ENCODE results near the gene PLCG2.
"Not testable (repeated sequence)": the region's sequence is repeated elsewhere in the genome, so short reads cannot be mapped to it uniquely, and the experiment has no call there.

The PLCG2 gene

DNA sequence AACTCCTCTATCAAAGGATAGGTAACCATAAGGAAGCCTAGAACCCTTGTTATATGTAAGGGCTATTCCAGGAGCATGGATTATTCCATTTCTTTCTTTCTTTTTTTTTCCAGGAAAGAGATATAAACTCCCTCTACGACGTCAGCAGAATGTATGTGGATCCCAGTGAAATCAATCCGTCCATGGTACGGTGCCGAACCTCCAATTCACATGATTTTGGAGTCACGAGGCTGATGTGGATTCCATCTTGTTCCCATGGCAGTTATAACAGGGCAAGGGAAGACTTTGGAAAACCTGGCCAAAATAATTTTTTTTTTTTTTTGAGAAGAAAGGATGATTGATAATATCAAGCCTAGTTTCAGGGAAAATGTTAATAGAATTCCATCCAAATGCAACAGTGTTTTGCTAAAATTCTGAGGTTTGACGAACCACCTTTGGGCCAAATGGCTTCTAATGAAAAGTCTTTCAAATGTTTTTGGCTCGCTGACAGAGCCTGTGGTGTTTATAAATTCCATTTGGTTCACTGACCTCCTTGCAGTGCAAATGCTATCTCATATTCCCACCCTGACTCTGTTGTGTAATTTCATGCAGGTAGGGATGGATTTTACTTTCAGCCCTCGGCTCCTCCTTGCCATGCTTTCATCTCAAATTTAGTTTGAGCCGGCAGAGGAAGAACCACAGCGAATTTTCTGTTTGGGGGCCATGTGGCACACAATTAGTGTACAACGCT lies 142.2 kb downstream of the PLCG2 start:
- no peak for FAIRE-seq

DNA sequence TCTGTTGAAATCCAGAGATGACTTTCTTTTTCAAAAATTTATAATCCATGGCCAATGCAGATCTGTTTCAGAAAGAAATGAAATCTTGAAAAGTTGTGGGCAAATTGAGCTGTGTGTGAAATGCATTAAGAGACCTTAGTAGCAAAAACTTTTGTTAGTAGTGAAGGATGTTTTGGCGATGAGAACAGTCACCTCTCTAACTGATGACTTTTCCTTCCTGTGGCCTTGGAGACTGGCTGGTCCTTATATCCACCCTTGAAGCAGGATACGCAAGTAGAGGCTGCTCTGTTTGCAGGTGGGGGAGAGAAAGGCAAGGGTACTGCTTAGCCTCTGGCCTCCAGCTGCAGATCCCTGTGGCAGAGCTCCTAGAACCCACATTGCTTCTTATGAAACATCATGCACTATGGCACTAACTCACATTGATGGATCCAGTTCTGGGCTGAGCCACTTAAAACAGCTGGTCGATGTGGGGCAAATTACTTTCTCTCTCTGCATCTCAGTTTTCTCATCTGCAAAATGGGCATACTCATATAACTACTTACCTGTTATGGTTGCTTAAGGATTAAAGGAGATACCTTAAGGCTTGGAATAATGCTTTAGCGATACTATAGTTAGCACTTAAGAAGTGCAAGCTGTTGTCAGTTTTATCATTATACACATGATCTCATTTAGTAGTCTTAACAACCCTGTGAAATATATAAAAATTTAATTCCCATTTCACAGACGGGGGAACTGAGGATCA lies 142.9 kb downstream of the PLCG2 start:
- no peak for FAIRE-seq

DNA sequence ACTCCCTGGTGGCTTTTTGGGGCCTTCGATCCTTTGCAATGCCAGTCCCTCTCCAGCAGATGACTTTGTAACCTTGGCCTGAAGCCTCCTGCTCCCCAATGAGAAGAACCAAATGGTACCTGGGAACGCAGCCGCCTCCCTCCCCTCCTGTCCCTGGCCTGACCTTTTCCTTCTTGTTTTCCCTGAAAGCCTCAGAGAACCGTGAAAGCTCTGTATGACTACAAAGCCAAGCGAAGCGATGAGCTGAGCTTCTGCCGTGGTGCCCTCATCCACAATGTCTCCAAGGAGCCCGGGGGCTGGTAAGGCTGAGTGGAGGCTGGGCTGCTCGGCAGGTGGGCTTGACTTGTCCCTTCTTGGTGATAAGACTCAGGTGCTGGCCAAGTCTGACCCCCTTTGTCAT lies 144.2 kb downstream of the PLCG2 start:
- no peak for FAIRE-seq

DNA sequence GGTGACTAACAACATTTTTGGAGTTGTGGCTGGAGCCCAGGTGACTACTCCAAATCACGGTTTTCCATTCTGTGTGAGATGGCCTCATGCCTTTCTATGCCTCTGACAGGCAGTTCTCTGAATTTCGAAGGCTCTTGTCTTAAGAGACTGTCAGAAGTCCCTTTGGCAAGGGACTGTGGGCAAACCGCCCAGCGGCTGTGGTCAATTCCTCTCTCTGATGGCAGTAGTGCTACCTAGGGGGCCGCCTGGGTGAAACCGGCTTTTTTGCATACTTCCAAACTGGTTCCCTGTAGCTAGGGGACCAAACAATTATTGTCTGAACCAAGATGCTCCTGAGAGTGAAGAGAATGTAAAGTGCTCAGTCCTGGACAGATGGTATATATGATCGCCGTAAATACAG lies 145.9 kb downstream of the PLCG2 start:
- FAIRE-seq, result no peak

DNA sequence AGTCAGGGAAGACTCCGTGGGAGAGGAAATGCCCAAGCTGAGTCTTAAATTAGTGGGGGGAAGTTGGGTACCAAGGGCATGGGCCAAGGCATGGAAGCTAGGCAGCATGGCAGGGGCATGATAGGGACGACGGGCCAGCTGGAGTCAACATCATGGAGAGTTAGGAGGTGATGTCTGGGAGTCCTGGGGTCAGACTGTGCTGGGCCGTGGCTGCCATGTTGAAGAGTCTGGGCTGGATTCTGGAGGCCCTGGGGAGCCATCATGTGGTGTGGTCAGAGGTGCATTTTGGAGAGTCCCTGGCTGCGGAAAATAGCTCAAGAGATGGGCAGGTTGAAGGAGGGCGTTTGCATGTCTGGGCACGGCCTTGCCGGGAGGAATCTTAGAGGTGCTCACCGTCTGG lies 146.9 kb downstream of the PLCG2 start:
- FAIRE-seq, result no peak

DNA sequence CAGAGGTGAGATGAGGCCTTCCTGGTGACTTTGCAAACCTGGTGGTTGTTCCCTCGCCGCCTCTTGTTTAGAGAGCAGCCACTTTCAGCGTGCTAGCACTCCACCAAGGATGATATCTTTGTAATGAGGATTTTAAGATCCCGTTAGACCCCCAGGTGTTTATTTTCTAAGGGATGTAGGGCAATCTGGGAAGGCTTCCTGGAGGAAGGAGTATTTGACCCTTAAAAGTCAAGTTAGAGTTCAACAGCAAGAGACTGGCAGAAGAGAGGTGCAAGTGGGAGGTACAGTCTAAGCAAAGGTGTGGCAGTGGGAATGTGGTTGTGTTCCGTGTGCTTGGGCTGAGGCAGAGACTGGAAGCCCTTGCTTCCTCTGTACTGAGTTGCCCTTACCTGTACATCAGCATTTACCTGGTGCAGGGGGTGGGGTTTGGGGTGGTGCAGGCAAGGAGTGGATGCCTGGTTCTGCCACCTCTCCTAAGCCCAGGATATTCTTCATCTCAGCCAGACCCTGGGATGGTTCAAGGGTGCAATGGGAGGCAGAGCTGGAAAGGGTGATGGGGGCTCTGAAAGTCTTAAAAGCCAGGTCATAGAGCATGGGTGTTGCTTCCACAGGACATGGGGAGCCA lies 148.6 kb downstream of the PLCG2 start:
- FAIRE-seq, result no peak

DNA sequence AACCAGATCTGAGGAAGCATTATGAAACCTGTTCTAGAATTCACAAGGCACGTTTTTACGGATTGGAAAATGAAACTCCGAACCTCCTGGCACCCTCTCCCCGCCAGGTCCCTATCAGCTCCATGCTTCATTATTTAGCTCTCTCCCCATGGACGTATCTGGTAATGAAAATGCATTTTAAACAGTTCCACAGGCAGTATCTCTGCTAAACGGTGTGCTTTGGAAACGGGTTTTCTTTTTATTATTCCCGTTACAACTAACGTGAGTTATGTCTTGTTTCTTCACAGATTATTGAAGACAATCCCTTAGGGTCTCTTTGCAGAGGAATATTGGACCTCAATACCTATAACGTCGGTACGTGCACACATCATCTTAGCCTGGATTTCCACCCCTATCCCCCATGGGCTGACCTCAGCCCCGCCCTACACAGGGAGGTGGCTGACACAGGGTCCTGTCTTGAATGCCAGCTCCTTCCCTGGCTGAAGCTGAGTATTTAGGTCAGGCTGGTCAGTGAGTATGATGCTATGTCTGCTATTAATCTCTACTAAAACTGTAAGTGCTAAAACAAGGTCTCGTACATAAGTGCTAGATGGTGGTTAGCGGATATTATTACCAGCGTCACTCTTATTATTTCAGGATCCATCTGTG lies 149.3 kb downstream of the PLCG2 start:
- FAIRE-seq, result no peak

DNA sequence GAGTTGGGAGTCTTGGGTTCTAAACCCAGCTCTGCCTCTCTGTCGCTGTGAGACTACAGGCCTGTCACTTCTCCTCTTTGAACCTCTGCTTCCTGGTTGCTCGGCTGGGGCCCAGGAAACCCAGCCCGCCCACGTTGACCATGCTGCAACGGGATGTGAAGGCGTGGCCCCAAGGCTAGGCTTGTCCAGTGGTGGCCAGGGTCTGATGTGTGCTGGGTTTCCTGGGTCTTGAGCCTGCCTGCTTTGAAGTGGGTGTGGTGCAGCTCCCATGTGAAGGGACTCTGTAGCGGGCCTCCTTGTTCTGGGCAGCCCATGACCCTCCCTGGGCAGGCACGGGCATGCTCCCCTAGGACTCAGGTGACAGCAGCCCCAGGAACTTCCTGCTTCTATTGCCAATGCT lies 149.9 kb downstream of the PLCG2 start:
- no peak for FAIRE-seq

DNA sequence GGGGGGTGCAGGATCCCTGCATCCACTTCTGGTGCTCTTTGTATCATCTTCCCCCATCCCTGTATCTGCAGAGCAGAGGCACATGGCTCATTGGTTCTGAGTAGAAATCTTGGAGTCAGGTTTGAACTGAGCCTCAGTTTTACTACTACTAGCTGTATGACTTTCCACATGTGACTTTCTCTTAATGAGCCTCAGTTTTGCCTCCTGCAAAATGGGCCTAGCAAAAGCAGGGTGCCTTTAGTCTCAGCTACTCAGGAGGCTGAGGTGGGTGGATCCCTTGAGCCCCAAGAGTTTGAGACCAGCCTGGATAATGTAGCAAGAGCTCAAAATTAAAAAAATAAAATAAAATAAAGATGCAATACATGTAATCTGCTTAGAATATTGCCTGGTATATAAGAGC lies 150.8 kb downstream of the PLCG2 start:
- FAIRE-seq, result no peak

DNA sequence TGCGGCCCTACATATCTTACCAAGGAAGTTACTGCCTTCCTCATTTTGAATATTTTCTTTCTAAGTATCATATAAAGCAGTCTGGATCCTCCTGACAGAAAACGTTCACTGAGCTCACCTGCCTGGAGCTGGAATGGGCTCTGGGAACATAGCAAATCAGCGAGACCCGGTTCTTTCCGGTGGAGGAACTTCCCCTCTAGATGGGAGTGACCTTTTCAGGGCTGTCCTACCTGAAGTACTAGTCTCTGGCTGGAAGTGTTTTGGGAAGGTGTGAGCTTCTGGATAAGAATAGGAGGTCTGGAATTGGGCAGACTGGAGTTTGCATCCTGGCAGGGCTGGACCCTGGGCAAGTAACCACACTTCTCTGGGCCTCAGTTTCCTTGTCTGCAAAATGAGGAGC lies 152.8 kb downstream of the PLCG2 start:
- FAIRE-seq, result no peak

DNA sequence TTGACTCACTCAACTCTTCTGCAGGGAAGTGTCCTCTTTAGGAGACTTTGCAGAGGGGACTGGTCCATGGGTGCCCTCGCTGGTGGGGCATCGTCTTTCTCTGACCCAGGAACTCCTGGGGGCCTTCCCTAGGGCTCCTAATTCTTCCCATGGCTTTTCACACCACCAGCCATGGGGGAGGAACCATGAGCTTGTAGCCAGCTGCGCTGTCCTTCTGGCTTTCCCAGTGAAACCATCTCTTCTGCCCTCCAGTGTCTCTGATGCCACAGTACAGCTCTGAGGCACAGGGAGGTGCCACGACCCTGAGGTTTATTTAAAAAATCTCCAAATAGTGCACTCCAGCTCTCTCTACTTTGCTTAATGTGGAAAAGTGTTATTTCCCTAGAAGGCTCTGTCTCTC lies 153.6 kb downstream of the PLCG2 start:
- no peak for FAIRE-seq

DNA sequence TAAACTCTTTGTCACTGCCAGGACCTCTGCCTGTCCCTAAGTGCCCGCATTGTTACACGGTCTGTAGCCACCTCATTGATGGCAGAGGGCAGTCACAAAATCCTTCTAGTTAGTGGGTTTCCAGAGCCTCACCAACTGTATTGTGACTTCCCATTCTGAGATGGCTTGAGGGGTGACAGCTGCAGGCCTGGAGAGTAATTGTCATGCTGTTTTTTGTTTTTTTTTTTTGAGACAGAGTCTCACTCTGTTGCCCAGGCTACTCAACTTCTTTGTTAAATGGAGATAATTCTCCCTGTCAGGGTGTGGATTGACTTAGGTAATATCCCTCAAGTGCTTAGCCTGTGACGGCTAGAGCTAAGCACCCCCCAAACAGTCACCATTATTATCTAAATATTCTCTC lies 154.3 kb downstream of the PLCG2 start:
- no peak for FAIRE-seq

DNA sequence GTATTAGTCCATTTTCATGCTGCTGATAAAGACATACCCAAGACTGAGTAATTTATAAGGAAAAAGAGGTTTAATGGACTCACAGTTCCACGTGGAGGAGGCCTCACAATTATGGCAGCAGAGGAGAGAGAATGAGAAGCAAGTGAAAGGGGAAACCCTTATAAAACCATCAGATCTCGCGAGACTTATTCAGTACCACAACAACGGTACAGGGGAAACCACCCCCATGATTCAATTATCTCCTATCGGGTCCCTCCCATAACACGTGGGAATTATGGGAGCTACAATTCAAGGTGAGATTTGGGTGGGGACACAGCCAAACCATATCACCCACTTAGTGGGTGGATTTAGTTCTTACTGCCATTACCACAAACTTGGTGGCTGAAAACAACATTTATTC lies 155.6 kb downstream of the PLCG2 start:
- not testable (repeated sequence) for FAIRE-seq

DNA sequence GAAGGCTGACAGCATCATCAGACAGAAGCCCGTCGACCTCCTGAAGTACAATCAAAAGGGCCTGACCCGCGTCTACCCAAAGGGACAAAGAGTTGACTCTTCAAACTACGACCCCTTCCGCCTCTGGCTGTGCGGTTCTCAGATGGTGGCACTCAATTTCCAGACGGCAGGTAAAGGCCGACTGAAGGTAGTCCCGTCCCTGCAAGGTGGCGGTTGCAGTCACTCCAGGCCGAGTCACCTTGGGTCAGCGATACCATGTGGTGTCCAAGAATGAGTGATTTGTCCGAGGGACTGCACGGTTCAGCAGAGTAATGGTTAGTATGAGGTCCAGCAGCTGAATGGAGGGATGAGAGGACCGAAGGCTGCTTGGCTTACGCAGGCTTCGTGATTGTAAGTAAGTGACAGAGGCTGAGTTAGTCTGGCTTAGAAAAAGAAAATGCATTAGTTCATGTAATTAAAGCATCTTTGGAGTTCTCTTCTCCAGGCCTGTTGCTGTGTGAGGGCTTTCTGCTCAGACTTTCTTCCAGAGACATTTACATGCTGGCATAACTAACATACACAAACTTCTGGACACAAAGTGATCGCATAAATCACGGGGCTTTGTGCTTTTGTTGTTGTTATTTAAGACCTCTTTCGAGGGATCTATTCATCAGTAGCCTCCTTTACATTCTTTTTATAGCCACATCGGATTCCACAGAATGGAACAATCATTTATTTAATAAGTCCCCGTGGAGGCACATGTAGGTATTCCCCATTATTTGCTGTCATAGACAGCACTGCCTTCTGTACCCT lies 157.3 kb downstream of the PLCG2 start:
- FAIRE-seq, result no peak

DNA sequence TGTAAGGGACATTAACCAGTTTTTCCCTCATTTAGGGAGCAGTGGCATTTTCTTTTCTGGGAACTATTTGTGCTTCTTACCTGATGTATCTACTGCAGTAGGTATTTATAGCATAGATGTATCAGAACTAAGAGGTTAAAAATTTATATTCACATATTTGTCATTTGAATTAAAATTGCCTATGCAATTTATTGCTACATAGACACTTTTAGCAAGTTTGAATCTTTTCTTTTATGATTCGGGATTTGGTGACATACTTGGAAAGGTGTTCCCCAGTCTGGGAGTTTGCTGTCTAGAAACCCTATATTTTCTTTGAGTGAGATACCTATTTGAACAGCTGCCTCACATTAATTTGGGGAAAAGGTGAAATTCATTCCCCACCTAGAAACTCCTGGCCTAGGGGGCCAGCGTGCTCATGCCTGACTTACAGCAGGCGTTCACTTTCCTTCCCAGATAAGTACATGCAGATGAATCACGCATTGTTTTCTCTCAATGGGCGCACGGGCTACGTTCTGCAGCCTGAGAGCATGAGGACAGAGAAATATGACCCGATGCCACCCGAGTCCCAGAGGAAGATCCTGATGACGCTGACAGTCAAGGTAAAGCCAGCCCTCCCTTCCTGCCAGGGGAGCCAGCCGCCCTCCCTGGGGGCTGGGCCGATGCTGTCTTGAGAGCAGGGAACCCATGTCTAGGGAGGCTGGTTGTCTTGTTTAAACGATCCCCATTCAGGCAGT lies 158.4 kb downstream of the PLCG2 start:
- no peak for FAIRE-seq

DNA sequence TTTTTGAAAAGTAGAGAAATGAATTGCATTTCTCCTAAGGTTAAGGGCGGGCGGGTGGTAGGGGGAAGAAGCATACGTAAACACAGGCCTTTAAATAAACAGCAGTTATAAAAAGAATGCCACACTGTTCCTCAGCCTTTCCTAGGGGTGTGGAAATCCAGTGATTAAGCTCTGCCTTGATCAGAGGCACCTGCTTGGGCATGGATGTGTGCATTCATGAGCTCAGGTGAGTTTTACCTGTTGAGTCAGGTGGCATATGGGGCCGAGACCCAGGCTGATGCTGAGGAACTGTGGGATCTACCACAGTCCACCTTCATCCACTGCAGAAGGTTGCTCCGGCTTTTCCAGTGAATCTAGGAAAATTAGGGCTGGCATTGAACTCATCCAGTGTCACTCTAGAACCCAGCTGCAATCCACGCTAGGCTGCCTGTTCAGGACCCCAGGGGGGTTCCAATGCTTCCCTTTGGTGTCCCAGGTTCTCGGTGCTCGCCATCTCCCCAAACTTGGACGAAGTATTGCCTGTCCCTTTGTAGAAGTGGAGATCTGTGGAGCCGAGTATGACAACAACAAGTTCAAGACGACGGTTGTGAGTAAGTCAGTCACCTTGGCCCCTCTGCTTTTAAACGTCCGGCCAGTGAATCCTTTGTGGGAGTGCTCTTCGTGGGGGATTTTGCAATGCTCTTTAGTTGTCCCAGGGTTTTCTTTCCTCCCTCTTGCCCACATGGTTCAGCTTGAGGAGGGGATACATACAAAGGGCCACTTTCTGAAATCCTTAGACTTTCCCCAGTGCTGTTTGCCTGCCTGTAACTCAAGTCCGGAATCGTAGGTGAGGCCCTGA lies 159.5 kb downstream of the PLCG2 start:
- no peak for FAIRE-seq

DNA sequence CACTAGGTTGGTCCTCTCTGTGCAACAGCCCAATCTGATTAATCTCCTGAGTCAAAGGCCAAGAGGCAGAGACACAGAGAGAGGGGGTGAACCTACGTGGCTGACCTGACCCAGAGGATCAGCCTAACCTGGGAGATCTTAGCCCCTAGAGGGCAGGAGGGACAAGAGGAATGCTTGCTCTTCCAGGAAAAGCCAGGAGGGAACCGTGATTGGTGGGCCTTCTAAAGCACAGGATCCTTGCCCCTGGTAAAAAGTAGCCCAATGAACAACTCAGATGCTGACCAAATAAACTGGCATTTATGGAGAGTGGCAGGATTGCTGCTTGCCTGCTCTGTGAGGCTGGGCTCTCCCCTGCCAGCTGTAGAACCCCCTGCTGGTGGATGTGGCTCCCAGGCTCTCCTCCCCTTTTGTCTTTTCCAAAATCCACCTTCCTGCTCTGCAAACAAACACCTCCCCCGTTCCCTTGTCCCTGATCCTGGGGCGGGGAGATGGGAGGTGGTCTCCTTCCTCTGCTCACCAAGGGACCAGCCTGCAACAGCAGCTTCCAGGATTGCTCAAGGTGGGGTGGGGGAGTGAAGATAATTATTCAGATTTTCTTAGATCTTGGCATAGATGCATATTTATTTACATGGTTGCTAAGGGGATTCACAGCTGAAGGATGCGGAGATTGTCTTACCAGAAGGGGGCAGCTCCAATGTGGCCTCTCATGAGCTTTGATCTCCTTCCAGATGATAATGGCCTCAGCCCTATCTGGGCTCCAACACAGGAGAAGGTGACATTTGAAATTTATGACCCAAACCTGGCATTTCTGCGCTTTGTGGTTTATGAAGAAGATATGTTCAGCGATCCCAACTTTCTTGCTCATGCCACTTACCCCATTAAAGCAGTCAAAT lies 160.3 kb downstream of the PLCG2 start:
- no peak for FAIRE-seq

DNA sequence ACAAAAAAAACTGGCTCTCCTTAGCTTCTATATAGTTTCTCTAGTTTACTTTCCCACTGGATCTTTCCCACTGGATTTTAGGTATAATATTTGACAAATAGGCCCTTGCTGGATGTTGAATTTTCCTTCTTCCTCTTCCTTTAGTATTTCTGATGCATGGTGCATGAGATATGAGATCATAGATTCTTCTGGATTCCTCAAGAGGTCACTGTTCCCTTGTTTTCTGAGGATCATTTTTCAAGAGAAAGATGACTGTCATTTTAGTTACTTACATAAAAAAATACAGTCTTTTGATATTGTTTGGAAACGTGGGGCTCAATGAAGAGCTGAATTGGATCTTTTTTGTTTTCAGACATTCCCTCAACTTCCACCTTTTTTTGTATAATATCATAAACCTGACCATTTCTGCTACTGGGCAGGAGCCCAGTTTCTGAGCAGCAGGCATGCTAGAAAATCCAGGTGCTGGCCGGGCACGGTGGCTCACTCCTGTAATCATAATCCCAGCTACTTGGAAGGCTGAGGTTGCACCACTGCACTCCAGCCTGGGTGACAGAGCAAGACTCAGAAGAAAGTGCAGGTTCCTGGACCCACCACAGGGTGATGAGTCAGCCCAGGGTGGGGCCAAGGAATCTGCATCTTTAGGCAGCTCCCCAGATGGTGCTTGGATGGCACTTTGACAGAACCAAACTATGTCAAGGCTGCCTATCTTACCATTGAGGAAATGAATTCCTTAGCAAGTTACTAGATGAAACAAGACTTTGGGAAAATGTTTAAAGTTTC lies 161.9 kb downstream of the PLCG2 start:
- no peak for FAIRE-seq

DNA sequence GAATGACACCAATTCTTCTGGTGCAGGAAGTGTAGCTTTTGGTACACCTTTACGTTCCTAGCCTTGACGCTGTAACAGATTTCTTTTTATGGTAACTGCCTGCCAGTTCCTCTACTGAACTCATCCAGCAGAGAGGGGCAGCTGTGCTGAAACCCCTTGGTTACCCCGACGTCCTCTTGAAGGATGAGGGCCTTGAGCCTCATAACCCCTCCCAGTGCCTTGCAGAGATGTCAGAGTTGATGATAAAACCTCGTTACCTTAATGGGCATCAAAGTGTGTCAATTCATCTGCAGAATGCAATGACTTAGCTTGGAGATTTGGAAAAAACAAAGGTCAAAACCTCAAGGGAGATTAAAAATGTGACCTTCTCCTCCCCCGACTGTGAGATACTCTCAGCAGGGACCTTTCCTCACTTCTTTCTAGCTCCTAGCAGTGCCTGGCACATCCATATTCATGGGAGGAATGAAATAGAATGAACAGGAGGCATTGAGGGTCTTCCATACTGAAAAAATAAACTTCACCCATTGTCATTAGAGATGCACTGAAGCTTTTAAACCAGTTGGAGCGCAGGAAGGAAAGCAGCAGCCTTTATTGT lies 163.0 kb downstream of the PLCG2 start:
- no peak for FAIRE-seq

All from colon (tissue), 2 donors.